ENCODE results near the gene H3-3A. TPM values are rescaled to one million over a fixed set of nuclear protein-coding genes. Genes with fewer than 3 reads are reported as not detected.

H3-3A gene
- polyA plus RNA-seq, 1 of the 3 experiments (the other 2 are of a cell fraction), result 315 TPM

- ChIA-PET POLR2A (interaction anchor here (0.6 kb wide), 1 partner anchor 15 kb away, joined by 3 read pairs; no protein-coding TSS in a partner anchor), CTCF (interaction anchor here (1.6 to 5.7 kb wide), 3 partner anchors 13 to 24 kb away, joined by 7 to 38 read pairs (median 13); no protein-coding TSS in a partner anchor)
- Histone ChIP-seq H3F3A (replicated peaks; ENCODE audit: insufficient read depth) (peaks cover 5% of the 10 kb centered on the region), H3K27ac (ENCODE audit: low read depth in 2 of 2, low read length in 1 of 2) (no peak overlapping the region), H2AFZ (ENCODE audit: low read depth) (no peak overlapping the region), H3K9me2 (no peaks in the 10 kb centered on the region), H3K4me2 (no peak overlapping the region), H4K20me1 (ENCODE audit: insufficient read depth) (no peaks in the 10 kb centered on the region), H3K27me3 (ENCODE audit: insufficient read depth) (no peaks in the 10 kb centered on the region), H3K36me3 (replicated peaks in 1 of 2; ENCODE audit: control insufficient read depth in 1 of 2, insufficient read depth in 2 of 2, low read length in 1 of 2) (no peaks in the 10 kb centered on the region), H3K79me2 (ENCODE audit: insufficient read depth) (no peaks in the 10 kb centered on the region), H3K9me3 (no peaks in the 10 kb centered on the region), H3K4me3 (ENCODE audit: low read depth in 2 of 2, low read length in 1 of 2) (no peak overlapping the region), H3K4me1 (ENCODE audit: control insufficient read depth in 1 of 2, insufficient read depth in 2 of 2, low read depth in 1 of 2, low read length in 1 of 2) (peaks cover 15 to 22% of the 10 kb centered on the region in 2 experiments; a peak in 3 of 4 replicates), H3K9ac (no peak overlapping the region)
- DNase-seq, result no peak
- 77% methylated on average over 3 of the region's 3 CpGs for WGBS (ENCODE audit: low lambda C conversion rate)
- TF ChIP-seq FOSL2 (IDR thresholded peaks at IDR 0.05; ENCODE audit: borderline replicate concordance, low read depth) (no peak), NRF1 (IDR thresholded peaks at IDR 0.05; ENCODE audit: low read depth, low read length) (no peak), GABPA (IDR thresholded peaks at IDR 0.05; ENCODE audit: low read depth) (no peak), USF1 (IDR thresholded peaks at IDR 0.05; ENCODE audit: borderline replicate concordance, low read depth) (no peak), JUND (IDR thresholded peaks at IDR 0.05) (no peak), IRF3 (IDR thresholded peaks at IDR 0.05; ENCODE audit: low read depth, low read length) (no peak), TAF1 (IDR thresholded peaks at IDR 0.05; ENCODE audit: borderline replicate concordance, low read depth, low read length) (no peak), RCOR1 (IDR thresholded peaks at IDR 0.05; ENCODE audit: low read length) (no peak), TCF12 (IDR thresholded peaks at IDR 0.05) (no peak), YY1 (IDR thresholded peaks at IDR 0.05; ENCODE audit: low read depth) (no peak), ELF1 (IDR thresholded peaks at IDR 0.05) (no peak), RFX5 (IDR thresholded peaks at IDR 0.05; ENCODE audit: low read length) (no peak), NFIC (IDR thresholded peaks at IDR 0.05; ENCODE audit: borderline replicate concordance) (no peak), SMC3 (IDR thresholded peaks at IDR 0.05; ENCODE audit: low read depth, low read length) (no peak)
Observed at GRCh38 chr1:226107471-226108460, 45.2 kb downstream of the H3-3A start.
